B cell (primary cell): Measurements from ENCODE around the gene TSEN2.

Experiments
- EZH2 ChIP-seq: IDR thresholded peaks from 2 replicates; pipeline ENCODE4 v1.6.1; 2012; ENCODE audit warnings: borderline replicate concordance, low read depth, mild to moderate bottlenecking, moderate library complexity, low read length; ENCODE audit not compliant: insufficient read depth, poor library complexity, severe bottlenecking
- TF ChIP-seq, protein P1 (sequence below): fragments of 200-600 bp; IDR thresholded peaks from one replicate; pipeline ENCODE4 v1.8.0; 2022; ENCODE audit warnings: antibody characterized with exemption, mild to moderate bottlenecking

- TF ChIP-seq, protein P1, sequence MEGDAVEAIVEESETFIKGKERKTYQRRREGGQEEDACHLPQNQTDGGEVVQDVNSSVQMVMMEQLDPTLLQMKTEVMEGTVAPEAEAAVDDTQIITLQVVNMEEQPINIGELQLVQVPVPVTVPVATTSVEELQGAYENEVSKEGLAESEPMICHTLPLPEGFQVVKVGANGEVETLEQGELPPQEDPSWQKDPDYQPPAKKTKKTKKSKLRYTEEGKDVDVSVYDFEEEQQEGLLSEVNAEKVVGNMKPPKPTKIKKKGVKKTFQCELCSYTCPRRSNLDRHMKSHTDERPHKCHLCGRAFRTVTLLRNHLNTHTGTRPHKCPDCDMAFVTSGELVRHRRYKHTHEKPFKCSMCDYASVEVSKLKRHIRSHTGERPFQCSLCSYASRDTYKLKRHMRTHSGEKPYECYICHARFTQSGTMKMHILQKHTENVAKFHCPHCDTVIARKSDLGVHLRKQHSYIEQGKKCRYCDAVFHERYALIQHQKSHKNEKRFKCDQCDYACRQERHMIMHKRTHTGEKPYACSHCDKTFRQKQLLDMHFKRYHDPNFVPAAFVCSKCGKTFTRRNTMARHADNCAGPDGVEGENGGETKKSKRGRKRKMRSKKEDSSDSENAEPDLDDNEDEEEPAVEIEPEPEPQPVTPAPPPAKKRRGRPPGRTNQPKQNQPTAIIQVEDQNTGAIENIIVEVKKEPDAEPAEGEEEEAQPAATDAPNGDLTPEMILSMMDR, result no peak
- no peak for TF ChIP-seq EZH2
These were observed 34.2 kb downstream of the TSEN2 start for GRCh38 chr3:12518261-12519028.
